ENCODE data around the gene TRIM8. TPM values are rescaled to one million over a fixed set of nuclear protein-coding genes. Genes with fewer than 3 reads are reported as not detected.
A peak's percentile ranks its signal among the peaks of the same experiment; 100 is the strongest.

TRIM8 gene
- total RNA-seq, 1 experiment from 2014 or later, result 73.0 TPM

DNA sequence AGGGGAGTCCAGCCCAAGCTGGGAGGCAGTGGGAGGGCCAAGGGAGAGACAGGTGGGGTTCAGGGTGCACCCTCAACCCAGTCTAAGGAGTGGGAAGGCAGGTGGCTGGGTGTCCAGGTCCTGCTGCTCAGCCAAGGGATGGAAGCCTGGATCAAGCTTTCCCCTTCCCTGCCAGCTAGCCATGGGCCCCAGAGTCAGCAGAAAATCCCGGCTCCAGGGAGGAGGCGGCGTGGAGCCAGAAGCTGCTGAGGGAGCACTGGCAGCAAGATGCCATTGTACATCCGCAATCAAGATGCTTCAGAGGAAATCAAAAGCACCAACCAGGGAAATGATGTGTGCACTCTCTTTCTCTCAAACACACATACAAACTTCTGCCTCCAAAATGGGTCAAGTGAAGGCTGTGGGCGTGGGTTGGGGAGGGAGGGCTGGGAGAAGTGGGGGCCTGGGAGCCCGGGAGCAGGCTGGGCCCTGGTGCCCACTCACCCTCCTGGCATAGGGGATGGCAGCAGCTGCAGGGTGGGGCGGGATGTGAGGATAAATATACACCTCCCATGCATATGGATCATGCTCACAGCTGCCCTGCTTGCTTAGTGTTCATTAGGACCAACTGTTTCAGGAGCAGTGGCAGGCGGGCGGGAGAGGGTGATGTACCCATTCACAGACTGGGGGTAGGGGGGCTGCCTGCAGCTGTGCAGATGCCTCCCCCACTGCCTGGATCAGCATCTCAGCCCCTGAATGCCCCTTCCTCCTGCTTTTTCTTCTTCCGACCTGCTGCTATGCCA is 24.2 kb downstream of the TRIM8 start:
- Histone ChIP-seq H3K36me3 (ENCODE audit: low read depth) (no peaks in the 10 kb centered on the region), H3K27me3 (ENCODE audit: insufficient read depth, low read depth) (no peaks in the 10 kb centered on the region), H3K9me3 (ENCODE audit: insufficient read depth, low read depth) (no peaks in the 10 kb centered on the region), H3K27ac (no peak overlapping the region), H2AFZ (no peak overlapping the region), H3K79me2 (ENCODE audit: low read depth) (no peaks in the 10 kb centered on the region), H3K4me1 (replicated peaks; ENCODE audit: insufficient read depth) (peaks cover 9% of the 10 kb centered on the region; the same call in 1 of the 2 replicates), H3F3A (ENCODE audit: insufficient read depth, low read depth) (no peaks in the 10 kb centered on the region), H3K9me2 (ENCODE audit: insufficient read depth) (no peaks in the 10 kb centered on the region), H3K4me3 (no peak overlapping the region), H4K20me1 (ENCODE audit: insufficient read depth) (no peaks in the 10 kb centered on the region), H3K4me2 (no peak overlapping the region)
- ChIA-PET CTCF (interaction anchor here (1.3 kb wide), 1 partner anchor 13 kb away, joined by 3 read pairs; no protein-coding TSS in a partner anchor), POLR2A (ENCODE audit: unreplicated experiment) (no interaction called here)
- TF ChIP-seq CTCF (conservative IDR thresholded peaks at IDR 0.05) (no peak), EZH2 (IDR thresholded peaks at IDR 0.05; ENCODE audit: low read depth) (no peak)
- BruUV-seq (replicated peaks), result no TSS peak
- no peak for DNase-seq
- intact Hi-C loops (cut with micrococcal nuclease; ENCODE audit: unreplicated experiment), result no loop called here

- no peak overlapping the region for H3K4me3 ChIP-seq
- DNase-seq, result peak; percentile 59 to 61
- POLR2A ChIA-PET (ENCODE audit: unreplicated experiment), result interaction anchor here (0.6 kb wide), 1 partner anchor 28 kb away, joined by 6 read pairs; no protein-coding TSS in a partner anchor
- no TSS peak for BruUV-seq (replicated peaks)
- H3F3A ChIP-seq (ENCODE audit: insufficient read depth, low read depth), result no peaks in the 10 kb centered on the region
- TF ChIP-seq EZH2 (IDR thresholded peaks at IDR 0.05; ENCODE audit: low read depth) (no peak), CTCF (conservative IDR thresholded peaks at IDR 0.05) (peak; percentile 59)
- H3K79me2 ChIP-seq (ENCODE audit: low read depth), result no peaks in the 10 kb centered on the region
- no peaks in the 10 kb centered on the region for H3K27me3 ChIP-seq (ENCODE audit: insufficient read depth, low read depth)
- no peaks in the 10 kb centered on the region for H3K9me2 ChIP-seq (ENCODE audit: insufficient read depth)
- no peaks in the 10 kb centered on the region for H3K36me3 ChIP-seq (ENCODE audit: low read depth)
- peaks cover 9% of the 10 kb centered on the region; the same call in 1 of the 2 replicates for H3K4me1 ChIP-seq (replicated peaks; ENCODE audit: insufficient read depth)
- no peaks in the 10 kb centered on the region for H3K9me3 ChIP-seq (ENCODE audit: insufficient read depth, low read depth)
- H3K4me2 ChIP-seq, result no peak overlapping the region
- H4K20me1 ChIP-seq (ENCODE audit: insufficient read depth), result no peaks in the 10 kb centered on the region
- H3K27ac ChIP-seq, result no peak overlapping the region
- intact Hi-C loops (cut with micrococcal nuclease; ENCODE audit: unreplicated experiment), result no loop called here
- H2AFZ ChIP-seq, result no peak overlapping the region
- CTCF ChIA-PET, result interaction anchor here (0.6 to 1.5 kb wide), 12 partner anchors 10 to 927 kb away, joined by 3 to 11 read pairs (median 4); partner anchors contain the start of gene SFXN2
Measured at GRCh38 chr10:102669206-102670064, 25.2 kb downstream of the TRIM8 start.

GRCh38 chr10:102670065-102670670 is 25.9 kb downstream of the TRIM8 start:
- H2AFZ ChIP-seq, result no peak overlapping the region
- no TSS peak for BruUV-seq (replicated peaks)
- no peaks in the 10 kb centered on the region for H3K27me3 ChIP-seq (ENCODE audit: insufficient read depth, low read depth)
- no peaks in the 10 kb centered on the region for H3K9me3 ChIP-seq (ENCODE audit: insufficient read depth, low read depth)
- POLR2A ChIA-PET (ENCODE audit: unreplicated experiment), result interaction anchor here (0.6 kb wide), 1 partner anchor 28 kb away, joined by 6 read pairs; no protein-coding TSS in a partner anchor
- intact Hi-C loops (cut with micrococcal nuclease; ENCODE audit: unreplicated experiment), result no loop called here
- 0 out of 2 replicates have a peak, but pooled peaks have one; percentile 13 for TF ChIP-seq CTCF (conservative IDR thresholded peaks at IDR 0.05)
- TF ChIP-seq EZH2 (IDR thresholded peaks at IDR 0.05; ENCODE audit: low read depth), result no peak
- H3K27ac ChIP-seq, result no peak overlapping the region
- H3K4me1 ChIP-seq (replicated peaks; ENCODE audit: insufficient read depth), result peaks cover 9% of the 10 kb centered on the region; the same call in 1 of the 2 replicates
- no peaks in the 10 kb centered on the region for H3F3A ChIP-seq (ENCODE audit: insufficient read depth, low read depth)
- H3K79me2 ChIP-seq (ENCODE audit: low read depth), result no peaks in the 10 kb centered on the region
- no peaks in the 10 kb centered on the region for H3K9me2 ChIP-seq (ENCODE audit: insufficient read depth)
- no peak for DNase-seq
- no peak overlapping the region for H3K4me2 ChIP-seq
- CTCF ChIA-PET, result interaction anchor here (0.6 to 1.5 kb wide), 7 partner anchors 34 to 927 kb away, joined by 3 to 11 read pairs (median 6); partner anchors contain the start of gene SFXN2
- H3K36me3 ChIP-seq (ENCODE audit: low read depth), result no peaks in the 10 kb centered on the region
- no peak overlapping the region for H3K4me3 ChIP-seq
- no peaks in the 10 kb centered on the region for H4K20me1 ChIP-seq (ENCODE audit: insufficient read depth)
